Loucy (cell line): Measurements from ENCODE around the gene ACTR1A.

Source experiments
- CTCF ChIP-seq: fragments of 200-600 bp; sonication (generic); conservative IDR thresholded peaks from 2 replicates; pipeline ENCODE4 v1.5.1; 2014; ENCODE audit warnings: mild to moderate bottlenecking, antibody characterized with exemption, low read length
- EZH2phosphoT487 ChIP-seq: fragments of 200-600 bp; IDR thresholded peaks from 2 replicates; pipeline ENCODE4 v1.6.1; 2018; ENCODE audit warnings: antibody characterized with exemption, mild to moderate bottlenecking, moderate library complexity, borderline replicate concordance

DNA sequence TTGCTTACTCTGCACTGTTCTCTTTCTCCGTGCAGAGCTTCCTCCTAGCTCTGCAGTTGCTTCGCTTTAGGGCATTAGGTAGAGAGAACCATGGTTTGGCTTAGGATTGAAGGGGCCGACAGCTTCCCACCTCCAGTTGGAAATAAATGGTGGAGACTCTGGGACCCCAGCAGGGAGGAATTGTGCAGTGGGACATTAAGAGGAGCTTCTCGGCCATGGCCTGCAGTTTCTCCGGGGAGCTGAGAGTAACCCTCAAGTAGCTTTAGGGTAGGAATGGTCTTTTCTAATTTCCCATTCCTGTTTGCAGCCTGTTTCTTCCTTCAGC is 2.4 kb upstream of the ACTR1A start:
- TF ChIP-seq CTCF (no peak), EZH2phosphoT487 (no peak)
